HL-60/S4 treated with retinoic acid at 250 ng/mL for 4 days and 3 days (cell line): Measurements from ENCODE around the gene SLC11A1.

Source experiments
- in situ Hi-C: fragments of 300-500 bp; cut with MboI; formaldehyde crosslinking; loops from 2 replicates; pipeline ENCODE4 v1.7.0; 2022; ENCODE audit warnings: low sequenced_read_pairs

SLC11A1 gene

DNA sequence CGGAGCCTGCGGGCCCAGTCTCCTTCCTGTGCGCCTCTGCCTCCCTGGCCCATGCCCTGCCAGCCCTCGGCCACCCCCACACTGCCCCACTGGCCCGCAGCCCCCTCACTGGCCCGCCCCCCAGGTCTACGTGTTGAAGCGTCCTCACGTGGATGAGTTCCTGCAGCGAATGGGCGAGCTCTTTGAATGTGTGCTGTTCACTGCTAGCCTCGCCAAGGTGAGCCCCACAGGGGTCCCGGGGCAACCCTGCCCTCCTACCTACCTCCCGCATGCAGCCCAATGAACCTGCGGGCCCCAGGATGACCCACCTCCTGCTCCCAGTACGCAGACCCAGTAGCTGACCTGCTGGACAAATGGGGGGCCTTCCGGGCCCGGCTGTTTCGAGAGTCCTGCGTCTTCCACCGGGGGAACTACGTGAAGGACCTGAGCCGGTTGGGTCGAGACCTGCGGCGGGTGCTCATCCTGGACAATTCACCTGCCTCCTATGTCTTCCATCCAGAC lies 20.9 kb downstream of the SLC11A1 start:
- in situ Hi-C loops: loop anchor here (25.0 kb wide), 1 partner anchor 434 kb away; the partner anchor contains the start of gene PRKAG3

GRCh38 chr2:218403810-218404209 lies 21.7 kb downstream of the SLC11A1 start:
- in situ Hi-C loops: loop anchor here (25.0 kb wide), 1 partner anchor 433 kb away; the partner anchor contains the start of gene PRKAG3

DNA sequence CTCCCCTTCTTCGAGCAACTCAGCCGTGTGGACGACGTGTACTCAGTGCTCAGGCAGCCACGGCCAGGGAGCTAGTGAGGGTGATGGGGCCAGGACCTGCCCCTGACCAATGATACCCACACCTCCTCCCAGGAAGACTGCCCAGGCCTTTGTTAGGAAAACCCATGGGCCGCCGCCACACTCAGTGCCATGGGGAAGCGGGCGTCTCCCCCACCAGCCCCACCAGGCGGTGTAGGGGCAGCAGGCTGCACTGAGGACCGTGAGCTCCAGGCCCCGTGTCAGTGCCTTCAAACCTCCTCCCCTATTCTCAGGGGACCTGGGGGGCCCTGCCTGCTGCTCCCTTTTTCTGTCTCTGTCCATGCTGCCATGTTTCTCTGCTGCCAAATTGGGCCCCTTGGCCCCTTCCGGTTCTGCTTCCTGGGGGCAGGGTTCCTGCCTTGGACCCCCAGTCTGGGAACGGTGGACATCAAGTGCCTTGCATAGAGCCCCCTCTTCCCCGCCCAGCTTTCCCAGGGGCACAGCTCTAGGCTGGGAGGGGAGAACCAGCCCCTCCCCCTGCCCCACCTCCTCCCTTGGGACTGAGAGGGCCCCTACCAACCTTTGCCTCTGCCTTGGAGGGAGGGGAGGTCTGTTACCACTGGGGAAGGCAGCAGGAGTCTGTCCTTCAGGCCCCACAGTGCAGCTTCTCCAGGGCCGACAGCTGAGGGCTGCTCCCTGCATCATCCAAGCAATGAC lies 22.4 kb downstream of the SLC11A1 start:
- in situ Hi-C loops: loop anchor here (25.0 kb wide), 1 partner anchor 433 kb away; the partner anchor contains the start of gene PRKAG3

- in situ Hi-C loops: loop anchor here (25.0 kb wide), 1 partner anchor 432 kb away; the partner anchor contains the start of gene PRKAG3
Observed at GRCh38 chr2:218405086-218405745, 23.1 kb downstream of the SLC11A1 start.

GRCh38 chr2:218405746-218406208 lies 23.7 kb downstream of the SLC11A1 start:
- in situ Hi-C loops: loop anchor here (25.0 kb wide), 1 partner anchor 432 kb away; the partner anchor contains the start of gene PRKAG3

GRCh38 chr2:218406209-218406948 lies 24.3 kb downstream of the SLC11A1 start:
- in situ Hi-C loops: loop anchor here (25.0 kb wide), 1 partner anchor 431 kb away; the partner anchor contains the start of gene PRKAG3

GRCh38 chr2:218406949-218407618 lies 25.0 kb downstream of the SLC11A1 start:
- in situ Hi-C loops: loop anchor here (25.0 kb wide), 1 partner anchor 430 kb away; the partner anchor contains the start of gene PRKAG3

- in situ Hi-C loops: loop anchor here (25.0 kb wide), 1 partner anchor 430 kb away; the partner anchor contains the start of gene PRKAG3
Observed at GRCh38 chr2:218407717-218408116, 25.6 kb downstream of the SLC11A1 start.

GRCh38 chr2:218418321-218418716 lies 36.2 kb downstream of the SLC11A1 start:
- in situ Hi-C loops: loop anchor here (25.0 kb wide), 1 partner anchor 419 kb away; the partner anchor contains the start of gene PRKAG3

DNA sequence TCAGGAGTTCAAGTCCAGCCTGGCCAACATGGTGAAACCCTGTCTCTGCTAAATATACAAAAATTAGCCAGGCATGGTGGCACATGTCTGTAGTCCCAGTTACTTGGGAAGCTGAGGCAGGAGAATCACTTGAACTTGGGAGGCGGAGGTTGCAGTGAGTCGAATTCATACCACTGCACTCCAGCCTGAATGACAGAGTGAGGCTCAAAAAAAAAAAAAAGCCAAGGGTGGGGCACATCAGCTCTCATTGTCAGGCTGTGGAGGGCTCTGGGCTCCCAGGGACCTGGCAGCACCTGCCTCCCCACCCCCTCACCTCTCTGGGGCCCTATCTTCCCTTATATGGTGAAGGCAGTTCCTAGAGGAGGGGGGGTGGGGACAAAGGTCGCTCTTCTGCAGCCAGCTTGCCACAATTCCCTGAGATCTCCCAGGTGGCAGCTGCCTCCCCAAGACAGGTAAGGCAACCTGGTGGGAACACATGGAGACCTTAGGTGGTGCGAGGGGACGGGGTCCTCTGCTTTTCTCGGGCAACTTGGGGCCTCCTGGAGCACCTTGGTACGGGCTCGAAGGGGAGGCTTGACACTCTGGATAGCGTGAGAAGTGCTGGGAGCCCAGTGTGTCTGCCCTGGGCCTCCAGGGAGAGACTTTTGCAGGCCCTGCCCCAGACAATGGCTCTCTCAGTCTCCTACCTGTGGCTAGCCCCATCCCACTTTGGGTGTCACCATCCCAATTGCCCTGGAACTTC lies 36.8 kb downstream of the SLC11A1 start, which contains the start of gene VIL1:
TSS of gene VIL1 (plus strand) at position 407 of the 742 bp plus-strand sequence. CDS start 4,656 bp downstream, outside the sequence.
- in situ Hi-C loops: loop anchor here (25.0 kb wide), 1 partner anchor 418 kb away; the partner anchor contains the start of gene PRKAG3

GRCh38 chr2:218419630-218420216 lies 37.6 kb downstream of the SLC11A1 start:
- in situ Hi-C loops: loop anchor here (25.0 kb wide), 1 partner anchor 418 kb away; the partner anchor contains the start of gene PRKAG3

GRCh38 chr2:218421027-218421426 lies 39.0 kb downstream of the SLC11A1 start:
- in situ Hi-C loops: loop anchor here (25.0 kb wide), 1 partner anchor 416 kb away; the partner anchor contains the start of gene PRKAG3

- in situ Hi-C loops: loop anchor here (25.0 kb wide), 1 partner anchor 415 kb away; the partner anchor contains the start of gene PRKAG3
Observed at GRCh38 chr2:218422403-218423086, 40.5 kb downstream of the SLC11A1 start.

- in situ Hi-C loops: loop anchor here (25.0 kb wide), 1 partner anchor 414 kb away; the partner anchor contains the start of gene PRKAG3
Observed at GRCh38 chr2:218423584-218423983, 41.5 kb downstream of the SLC11A1 start.

DNA sequence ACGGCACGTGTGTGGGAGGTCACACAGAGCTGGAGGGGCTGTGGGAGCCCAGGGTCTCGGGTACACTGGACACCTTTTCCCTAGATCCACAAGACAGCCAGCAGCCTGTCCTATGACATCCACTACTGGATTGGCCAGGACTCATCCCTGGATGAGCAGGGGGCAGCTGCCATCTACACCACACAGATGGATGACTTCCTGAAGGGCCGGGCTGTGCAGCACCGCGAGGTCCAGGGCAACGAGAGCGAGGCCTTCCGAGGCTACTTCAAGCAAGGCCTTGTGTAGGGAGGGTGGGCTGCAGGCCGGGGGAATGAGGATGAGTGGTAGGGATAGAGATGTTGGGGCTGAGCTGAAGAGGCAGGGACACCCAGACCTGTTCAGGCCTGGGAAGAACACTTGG lies 43.5 kb downstream of the SLC11A1 start:
- in situ Hi-C loops: no loop called here

GRCh38 chr2:218427741-218428140 lies 45.7 kb downstream of the SLC11A1 start:
- in situ Hi-C loops: no loop called here

GRCh38 chr2:218428846-218429558 lies 46.9 kb downstream of the SLC11A1 start:
- in situ Hi-C loops: no loop called here
